Mesendoderm (in vitro differentiated cells): ENCODE data around the gene GPR62.

Source experiments
- DNase-seq: peaks from one replicate; pipeline ENCODE4 v3.0.0; 2013
- H2AK5ac ChIP-seq: 2 replicates; pipeline ENCODE4 v1.6.1; 2013; ENCODE audit warnings: low read length, inconsistent platforms
- H2BK120ac ChIP-seq: 2 replicates; pipeline ENCODE4 v1.6.1; 2013; ENCODE audit warnings: low read depth, mild to moderate bottlenecking, low read length, moderate library complexity, mixed read lengths
- H2BK15ac ChIP-seq: replicated peaks from 2 replicates; pipeline ENCODE4 v1.6.1; 2013; ENCODE audit warnings: low read depth, mild to moderate bottlenecking, moderate library complexity
- H2BK5ac ChIP-seq: 2 replicates; pipeline ENCODE4 v1.6.1; 2013; ENCODE audit warnings: low read length, inconsistent platforms
- H3K18ac ChIP-seq: 2 replicates; pipeline ENCODE4 v1.6.1; 2013; ENCODE audit warnings: mild to moderate bottlenecking, low read length, mixed read lengths
- H3K23ac ChIP-seq: one replicate; pipeline ENCODE4 v1.6.1; 2013; ENCODE audit warnings: low read length
- H3K27ac ChIP-seq: 2 replicates; pipeline ENCODE4 v1.5.1; 2013; ENCODE audit warnings: low read depth, mild to moderate bottlenecking, inconsistent platforms, low read length, moderate library complexity
- H3K27me3 ChIP-seq: 2 replicates; pipeline ENCODE4 v1.6.1; 2013; ENCODE audit warnings: low read length, control low read depth, mild to moderate bottlenecking, inconsistent platforms; ENCODE audit not compliant: insufficient read depth, poor library complexity
- H3K36me3 ChIP-seq: 2 replicates; pipeline ENCODE4 v1.6.1; 2013; ENCODE audit warnings: low read length, inconsistent platforms; ENCODE audit not compliant: control insufficient read depth, insufficient read depth
- H3K4ac ChIP-seq: one replicate; pipeline ENCODE4 v1.6.1; 2013; ENCODE audit warnings: low read depth, mild to moderate bottlenecking, low read length, moderate library complexity
- H3K4me1 ChIP-seq: 2 replicates; pipeline ENCODE4 v1.6.1; 2013; ENCODE audit warnings: low read depth, low read length, inconsistent platforms; ENCODE audit not compliant: control insufficient read depth
- H3K4me2 ChIP-seq: 2 replicates; pipeline ENCODE4 v1.6.1; 2013; ENCODE audit warnings: low read length
- H3K4me3 ChIP-seq: 2 replicates; pipeline ENCODE4 v1.5.1; 2013; ENCODE audit warnings: mild to moderate bottlenecking, low read length
- H3K56ac ChIP-seq: one replicate; pipeline ENCODE4 v1.6.1; 2013; ENCODE audit warnings: low read length
- H3K79me1 ChIP-seq: 2 replicates; pipeline ENCODE4 v1.6.1; 2013; ENCODE audit warnings: low read length, inconsistent platforms
- H3K79me2 ChIP-seq: 2 replicates; pipeline ENCODE4 v1.6.1; 2013; ENCODE audit warnings: mild to moderate bottlenecking, low read length; ENCODE audit not compliant: control insufficient read depth, insufficient read depth
- H3K9ac ChIP-seq: 2 replicates; pipeline ENCODE4 v1.6.1; 2013; ENCODE audit warnings: low read length, inconsistent platforms
- H4K5ac ChIP-seq: one replicate; pipeline ENCODE4 v1.6.1; 2013; ENCODE audit warnings: low read length
- H4K8ac ChIP-seq: one replicate; pipeline ENCODE4 v1.6.1; 2013; ENCODE audit warnings: low read depth, mild to moderate bottlenecking, control low read depth, low read length, moderate library complexity
- WGBS: extraction: QIAGEN DNeasy Blood & Tissue Kit; methylation state at CpG from one replicate; pipeline ENCODE4 v1.1.7; 2013; ENCODE audit warnings: low lambda C conversion rate, missing lambda C conversion rate; ENCODE audit not compliant: insufficient coverage; ENCODE audit errors: extremely low coverage; 5-methylcytosine and 5-hydroxymethylcytosine counted together

GPR62 gene

DNA sequence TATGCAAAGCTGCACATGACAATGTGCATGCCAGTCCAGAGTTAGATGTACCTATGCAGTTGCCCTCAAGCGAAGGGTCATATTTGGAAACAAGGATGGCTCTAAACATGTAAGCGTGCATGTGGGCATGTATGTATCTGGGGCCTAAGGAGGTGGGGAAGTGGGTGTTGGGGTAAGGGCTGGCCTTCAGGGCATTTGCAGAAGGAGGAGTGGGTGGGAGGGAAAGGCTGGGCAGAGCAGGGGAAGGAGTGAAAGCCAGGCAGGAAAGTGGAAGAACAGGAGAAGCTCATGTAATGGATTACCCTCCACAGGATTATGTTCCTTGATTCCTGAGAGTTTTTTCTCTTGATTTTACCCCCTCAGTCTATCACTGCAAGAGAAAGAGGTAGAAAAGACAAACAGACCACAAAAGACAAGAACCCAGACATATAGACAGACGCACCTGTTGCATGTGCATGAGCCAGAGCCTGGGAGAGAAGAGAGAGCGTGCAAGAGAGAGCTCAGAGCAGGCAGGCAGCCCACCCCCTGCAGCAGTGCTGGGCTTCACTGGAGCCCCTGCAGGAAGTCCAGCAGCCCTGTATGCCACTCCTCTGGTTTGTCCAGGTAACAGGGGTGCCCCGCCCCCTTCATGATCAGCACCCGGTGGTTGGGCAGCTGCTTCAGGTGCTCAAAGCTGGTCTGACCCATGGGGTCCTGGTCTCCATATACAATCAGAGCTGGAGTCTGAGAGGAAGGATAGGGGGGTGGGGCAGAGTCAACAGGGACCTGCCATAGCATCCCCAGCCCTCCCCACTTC lies 13.9 kb downstream of the GPR62 start:
- no peak overlapping the region for H4K5ac ChIP-seq
- H3K18ac ChIP-seq: no peak overlapping the region
- peak overlapping the region; percentile 75 for H3K56ac ChIP-seq
- no peaks in the 10 kb centered on the region for H3K79me2 ChIP-seq
- WGBS: no CpG with 5 or more reads among the region's 6 CpGs
- H3K23ac ChIP-seq: no peak overlapping the region
- no peak overlapping the region for H2BK5ac ChIP-seq
- no peak overlapping the region for H2BK15ac ChIP-seq
- no peaks in the 10 kb centered on the region for H3K27me3 ChIP-seq
- H3K79me1 ChIP-seq: peaks cover 6% of the 10 kb centered on the region
- no peak overlapping the region for H3K4me3 ChIP-seq
- H4K8ac ChIP-seq: no peak overlapping the region
- no peak overlapping the region for H2AK5ac ChIP-seq
- H3K4ac ChIP-seq: peak overlapping the region; percentile 0
- no peak for DNase-seq
- H3K4me1 ChIP-seq: peaks cover 13% of the 10 kb centered on the region
- no peak overlapping the region for H3K27ac ChIP-seq
- no peak overlapping the region for H3K4me2 ChIP-seq
- H3K36me3 ChIP-seq: no peaks in the 10 kb centered on the region
- peak overlapping the region; percentile 38 for H3K9ac ChIP-seq
- H2BK120ac ChIP-seq: no peak overlapping the region

DNA sequence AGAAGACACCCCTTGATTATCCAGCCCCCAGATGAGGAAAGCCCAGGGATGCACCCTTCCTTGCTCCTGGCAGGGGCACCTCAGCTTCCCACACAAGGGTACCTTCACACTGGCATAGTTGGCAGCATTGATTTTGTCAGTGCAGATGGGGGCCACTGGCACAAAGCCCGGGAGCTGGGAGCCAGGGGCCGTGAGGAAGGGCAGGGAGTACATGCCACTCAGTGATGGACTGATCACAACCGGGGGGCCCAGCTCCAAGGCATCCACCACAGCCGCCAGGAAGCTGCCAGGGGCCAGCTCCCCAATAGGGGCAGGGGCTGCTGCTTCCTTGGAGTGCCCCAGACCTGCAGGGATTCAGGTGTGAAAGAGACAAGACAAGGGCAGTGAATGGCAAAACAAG lies 14.7 kb downstream of the GPR62 start:
- H4K5ac ChIP-seq: no peak overlapping the region
- H3K56ac ChIP-seq: no peak overlapping the region
- no CpG with 5 or more reads among the region's 4 CpGs for WGBS
- H3K79me1 ChIP-seq: peaks cover 6% of the 10 kb centered on the region
- no peaks in the 10 kb centered on the region for H3K36me3 ChIP-seq
- H2BK15ac ChIP-seq: no peak overlapping the region
- H3K4me2 ChIP-seq: no peak overlapping the region
- no peaks in the 10 kb centered on the region for H3K27me3 ChIP-seq
- H4K8ac ChIP-seq: no peak overlapping the region
- no peak overlapping the region for H3K23ac ChIP-seq
- H2BK5ac ChIP-seq: no peak overlapping the region
- H3K9ac ChIP-seq: no peak overlapping the region
- no peak overlapping the region for H3K18ac ChIP-seq
- no peak for DNase-seq
- H3K79me2 ChIP-seq: no peaks in the 10 kb centered on the region
- no peak overlapping the region for H3K27ac ChIP-seq
- no peak overlapping the region for H2AK5ac ChIP-seq
- H3K4me1 ChIP-seq: peaks cover 15% of the 10 kb centered on the region
- no peak overlapping the region for H3K4ac ChIP-seq
- no peak overlapping the region for H3K4me3 ChIP-seq
- no peak overlapping the region for H2BK120ac ChIP-seq

DNA sequence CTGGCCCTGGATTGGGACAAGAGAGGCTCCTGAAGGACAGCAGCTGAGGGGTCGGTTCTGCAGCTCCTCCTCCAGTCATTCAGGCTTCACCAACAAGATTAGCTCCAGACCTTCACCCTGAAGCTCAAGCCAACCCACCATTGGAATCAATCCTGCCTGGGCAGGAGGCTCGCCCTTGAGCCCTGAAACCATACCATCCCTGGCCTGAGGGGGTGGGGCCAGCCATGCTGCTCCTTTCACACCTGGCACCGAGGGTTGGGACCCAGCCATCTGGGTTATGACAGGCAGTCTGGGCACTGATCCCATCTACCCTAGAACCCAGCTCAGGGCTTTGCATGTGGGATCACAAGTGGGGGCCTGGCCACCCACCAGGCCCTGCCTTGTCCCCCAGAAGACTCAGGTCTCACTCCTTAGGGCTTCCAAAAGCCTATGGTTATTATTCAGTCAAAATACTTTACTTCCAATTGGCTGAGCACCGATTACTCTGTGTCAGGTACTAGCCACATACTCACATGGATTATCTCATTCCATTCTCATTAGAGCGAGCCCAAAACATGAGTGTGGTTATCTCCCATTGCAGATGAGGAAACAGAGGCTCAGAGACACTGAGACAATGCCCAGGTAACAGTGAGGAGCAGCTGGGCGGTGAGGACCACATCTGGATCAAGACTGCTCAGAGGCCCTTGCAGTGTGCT lies 15.6 kb downstream of the GPR62 start:
- Histone ChIP-seq H4K5ac (no peak overlapping the region), H2BK5ac (no peak overlapping the region), H2BK15ac (no peak overlapping the region), H3K79me2 (no peaks in the 10 kb centered on the region), H3K18ac (no peak overlapping the region), H3K4me3 (no peak overlapping the region), H3K27ac (no peak overlapping the region), H3K27me3 (peaks cover 2% of the 10 kb centered on the region), H2BK120ac (no peak overlapping the region), H3K79me1 (peaks cover 5% of the 10 kb centered on the region), H3K4me2 (no peak overlapping the region), H3K9ac (no peak overlapping the region), H3K23ac (no peak overlapping the region), H3K4me1 (peaks cover 20% of the 10 kb centered on the region), H2AK5ac (no peak overlapping the region), H3K56ac (peak overlapping the region; percentile 6), H3K36me3 (no peaks in the 10 kb centered on the region), H3K4ac (no peak overlapping the region), H4K8ac (no peak overlapping the region)
- no CpG with 5 or more reads among the region's 6 CpGs for WGBS
- no peak for DNase-seq

GRCh38 chr3:51971350-51971749 lies 16.2 kb downstream of the GPR62 start:
- Histone ChIP-seq H3K27me3 (peaks cover 2% of the 10 kb centered on the region), H3K79me2 (no peaks in the 10 kb centered on the region), H3K4me2 (no peak overlapping the region), H3K23ac (no peak overlapping the region), H2AK5ac (no peak overlapping the region), H2BK5ac (no peak overlapping the region), H3K4ac (no peak overlapping the region), H3K36me3 (no peaks in the 10 kb centered on the region), H3K4me3 (no peak overlapping the region), H4K5ac (no peak overlapping the region), H2BK15ac (no peak overlapping the region), H3K4me1 (peaks cover 16% of the 10 kb centered on the region), H3K27ac (no peak overlapping the region), H2BK120ac (no peak overlapping the region), H3K56ac (no peak overlapping the region), H3K9ac (no peak overlapping the region), H3K79me1 (peaks cover 4% of the 10 kb centered on the region), H4K8ac (no peak overlapping the region), H3K18ac (no peak overlapping the region)
- DNase-seq: no peak
- no CpG with 5 or more reads among the region's 11 CpGs for WGBS

- Histone ChIP-seq H3K4me1 (peaks cover 7% of the 10 kb centered on the region), H3K4ac (peak overlapping the region; percentile 56), H2BK15ac (no peak overlapping the region), H3K27me3 (peaks cover 2% of the 10 kb centered on the region), H2AK5ac (no peak overlapping the region), H4K8ac (peak overlapping the region; percentile 69), H3K27ac (no peak overlapping the region), H2BK5ac (no peak overlapping the region), H3K18ac (peak overlapping the region; percentile 34), H3K56ac (peak overlapping the region; percentile 82), H2BK120ac (no peak overlapping the region), H3K79me1 (no peaks in the 10 kb centered on the region), H3K9ac (peak overlapping the region; percentile 63), H3K23ac (no peak overlapping the region), H3K4me2 (peak overlapping the region; percentile 26), H3K36me3 (no peaks in the 10 kb centered on the region), H4K5ac (peak overlapping the region; percentile 37), H3K4me3 (no peak overlapping the region), H3K79me2 (no peaks in the 10 kb centered on the region)
- no CpG with 5 or more reads among the region's 30 CpGs for WGBS
- DNase-seq: no peak
These were observed 19.2 kb downstream of the GPR62 start for GRCh38 chr3:51974277-51974962.
